Measurements from ENCODE around the gene PPTC7.
"Not testable (repeated sequence)": the region's sequence is repeated elsewhere in the genome, so short reads cannot be mapped to it uniquely, and the experiment has no call there.

PPTC7 gene

GRCh38 chr12:110583137-110584059 lies at the start of gene PPTC7:
TSS of gene PPTC7 (minus strand) at chr12:110583318. CDS start at chr12:110583031, 287 bp downstream.
- peak; percentile 96 for DNase-seq

- no peak for DNase-seq
Measured at GRCh38 chr12:110627500-110628195, 44.5 kb upstream of the PPTC7 start.

GRCh38 chr12:110622582-110622981 lies 39.5 kb upstream of the PPTC7 start:
- no peak for DNase-seq

GRCh38 chr12:110619534-110619953 lies 36.4 kb upstream of the PPTC7 start:
- no peak for DNase-seq

GRCh38 chr12:110616471-110617115 lies 33.5 kb upstream of the PPTC7 start:
- no peak for DNase-seq

- DNase-seq, result no peak
Measured at GRCh38 chr12:110615171-110615570, 32.1 kb upstream of the PPTC7 start.

- DNase-seq, result peak; percentile 92
Measured at GRCh38 chr12:110613771-110614684, 30.9 kb upstream of the PPTC7 start, which contains the start of gene TCTN1. TSS of gene TCTN1 (plus strand) at chr12:110614129. CDS start at chr12:110614183, 54 bp downstream.

GRCh38 chr12:110613071-110613770 lies 30.1 kb upstream of the PPTC7 start:
- DNase-seq, result no peak

GRCh38 chr12:110606253-110606611 lies 23.1 kb upstream of the PPTC7 start:
- DNase-seq, result no peak

GRCh38 chr12:110602085-110602814 lies 19.1 kb upstream of the PPTC7 start:
- not testable (repeated sequence) for DNase-seq

- no peak for DNase-seq
Measured at GRCh38 chr12:110600254-110600653, 17.1 kb upstream of the PPTC7 start.

GRCh38 chr12:110599334-110599733 lies 16.2 kb upstream of the PPTC7 start:
- no peak for DNase-seq

GRCh38 chr12:110597885-110598284 lies 14.8 kb upstream of the PPTC7 start:
- no peak for DNase-seq

- not testable (repeated sequence) for DNase-seq
Measured at GRCh38 chr12:110592919-110593318, 9.8 kb upstream of the PPTC7 start.

- DNase-seq, result no peak
Measured at GRCh38 chr12:110592078-110592477, 9.0 kb upstream of the PPTC7 start.

- DNase-seq, result no peak
Measured at GRCh38 chr12:110591451-110592051, 8.4 kb upstream of the PPTC7 start.

GRCh38 chr12:110590806-110591326 lies 7.7 kb upstream of the PPTC7 start:
- no peak for DNase-seq

GRCh38 chr12:110590059-110590458 lies 6.9 kb upstream of the PPTC7 start:
- DNase-seq, result no peak

- DNase-seq, result not testable (repeated sequence)
Measured at GRCh38 chr12:110587102-110587501, 4.0 kb upstream of the PPTC7 start.

- no peak for DNase-seq
Measured at GRCh38 chr12:110585231-110585799, 2.2 kb upstream of the PPTC7 start.

Measured in activated T-cell treated with anti-CD3 and anti-CD28 coated beads for 4 hours (primary cell).